Fibroblast of the aortic adventitia (primary cell): Measurements from ENCODE around the gene C16orf89. TPM values are rescaled to one million over a fixed set of nuclear protein-coding genes. Genes with fewer than 3 reads are reported as not detected.

Source experiments
- DNase-seq: peaks from one replicate; pipeline ENCODE4 v3.0.0-alpha.2; 2010; ENCODE audit warnings: low read depth
- H3K4me3 ChIP-seq: 2 replicates; pipeline ENCODE4 v1.5.1; 2011; ENCODE audit warnings: low read depth, mild to moderate bottlenecking, control low read depth, low read length, moderate library complexity
- CTCF ChIP-seq: IDR thresholded peaks from 2 replicates; pipeline ENCODE4 v1.5.1; 2011; ENCODE audit warnings: mild to moderate bottlenecking, low read length, control low read depth, inconsistent platforms; ENCODE audit not compliant: insufficient read depth
- total RNA-seq: library from RNA; depleted of rRNA; stranded (reverse); fragments of >200 nt; gene quantifications from 2 replicates; pipeline ENCODE4 v1.2.3, GENCODE V29; 2012; ENCODE audit warnings: low replicate concordance

C16orf89 gene
- total RNA-seq, 1 donor: 1.6 TPM

GRCh38 chr16:5010576-5011329 lies 55.0 kb downstream of the C16orf89 start:
- no peak for TF ChIP-seq CTCF

GRCh38 chr16:5008311-5008731 lies 57.4 kb downstream of the C16orf89 start:
- no peak for DNase-seq
- no peak overlapping the region for H3K4me3 ChIP-seq
- TF ChIP-seq CTCF: no peak

More at GRCh38 chr16:5010576-5011329, 55.0 kb downstream of the C16orf89 start:
- no peak for DNase-seq
- H3K4me3 ChIP-seq: no peak overlapping the region

- TF ChIP-seq CTCF: no peak
- no peak for DNase-seq
These were observed 58.5 kb downstream of the C16orf89 start for GRCh38 chr16:5007256-5007655.

GRCh38 chr16:5006348-5007193 lies 59.2 kb downstream of the C16orf89 start:
- DNase-seq: no peak
- no peak for TF ChIP-seq CTCF
- H3K4me3 ChIP-seq: no peak overlapping the region

More at GRCh38 chr16:5007256-5007655, 58.5 kb downstream of the C16orf89 start:
- no peak overlapping the region for H3K4me3 ChIP-seq

GRCh38 chr16:5005916-5006315 lies 59.8 kb downstream of the C16orf89 start:
- no peak overlapping the region for H3K4me3 ChIP-seq
- TF ChIP-seq CTCF: no peak
- no peak for DNase-seq

- DNase-seq: no peak
- TF ChIP-seq CTCF: no peak
- no peak overlapping the region for H3K4me3 ChIP-seq
These were observed 61.4 kb downstream of the C16orf89 start for GRCh38 chr16:5004311-5004710.
